Hepatocyte (in vitro differentiated cells): ENCODE data around the gene CARS1.

Experiments used
- EZH2 ChIP-seq: fragments of 200-600 bp; sonication (generic); IDR thresholded peaks from 2 replicates; pipeline ENCODE4 v1.6.1; 2016; ENCODE audit warnings: antibody characterized with exemption, mild to moderate bottlenecking, borderline replicate concordance
- EZH2phosphoT487 ChIP-seq: fragments of 200-600 bp; sonication (generic); IDR thresholded peaks from one replicate; pipeline ENCODE4 v1.6.1; 2018; ENCODE audit warnings: antibody characterized with exemption, mild to moderate bottlenecking, low read depth, moderate library complexity; ENCODE audit not compliant: unreplicated experiment, severe bottlenecking
- TF ChIP-seq, protein P1 (sequence below): fragments of 200-600 bp; sonication (generic); IDR thresholded peaks from 2 replicates; pipeline ENCODE4 v1.5.1; 2016; ENCODE audit warnings: antibody characterized with exemption, mild to moderate bottlenecking; ENCODE audit not compliant: poor library complexity

DNA sequence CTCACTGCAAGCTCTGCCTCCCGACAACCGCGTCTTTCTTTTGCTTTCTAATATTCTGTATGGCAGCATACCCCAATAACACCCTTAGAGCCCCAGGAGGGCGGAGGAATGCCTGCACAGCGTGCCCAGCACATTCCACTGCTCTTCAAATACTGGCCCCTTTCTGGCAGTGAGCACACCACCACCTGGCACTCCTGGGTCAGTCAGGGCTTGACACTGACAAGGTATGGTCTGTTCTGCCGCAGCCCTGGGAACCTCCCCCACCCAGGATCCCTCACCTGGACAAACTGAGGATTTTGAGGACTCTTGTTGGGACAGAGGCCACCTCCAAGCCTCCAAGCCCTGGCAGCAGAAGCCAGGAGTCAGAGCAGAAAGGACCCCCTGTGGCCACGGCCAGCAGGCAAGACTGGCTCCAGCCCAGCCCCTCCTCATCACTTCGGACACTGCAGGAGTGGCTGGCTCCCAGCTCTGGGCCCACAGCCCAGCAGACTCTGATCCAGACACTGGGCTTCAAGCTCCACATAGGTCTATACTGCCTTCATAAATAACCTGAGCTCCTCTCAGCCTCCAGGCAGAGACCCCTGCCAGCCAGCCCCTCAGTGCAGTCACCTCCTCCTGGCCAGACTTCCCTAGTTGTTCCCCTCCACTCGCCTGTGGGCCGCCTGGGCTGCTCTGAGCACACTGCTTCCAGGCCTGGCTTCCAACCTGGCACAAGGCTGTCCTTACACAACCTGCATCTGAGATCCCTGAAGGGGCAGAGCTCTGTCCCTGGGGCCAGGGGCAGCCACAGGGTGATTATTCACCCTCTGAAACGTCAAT lies 14.5 kb downstream of the CARS1 start:
- TF ChIP-seq, protein P1, sequence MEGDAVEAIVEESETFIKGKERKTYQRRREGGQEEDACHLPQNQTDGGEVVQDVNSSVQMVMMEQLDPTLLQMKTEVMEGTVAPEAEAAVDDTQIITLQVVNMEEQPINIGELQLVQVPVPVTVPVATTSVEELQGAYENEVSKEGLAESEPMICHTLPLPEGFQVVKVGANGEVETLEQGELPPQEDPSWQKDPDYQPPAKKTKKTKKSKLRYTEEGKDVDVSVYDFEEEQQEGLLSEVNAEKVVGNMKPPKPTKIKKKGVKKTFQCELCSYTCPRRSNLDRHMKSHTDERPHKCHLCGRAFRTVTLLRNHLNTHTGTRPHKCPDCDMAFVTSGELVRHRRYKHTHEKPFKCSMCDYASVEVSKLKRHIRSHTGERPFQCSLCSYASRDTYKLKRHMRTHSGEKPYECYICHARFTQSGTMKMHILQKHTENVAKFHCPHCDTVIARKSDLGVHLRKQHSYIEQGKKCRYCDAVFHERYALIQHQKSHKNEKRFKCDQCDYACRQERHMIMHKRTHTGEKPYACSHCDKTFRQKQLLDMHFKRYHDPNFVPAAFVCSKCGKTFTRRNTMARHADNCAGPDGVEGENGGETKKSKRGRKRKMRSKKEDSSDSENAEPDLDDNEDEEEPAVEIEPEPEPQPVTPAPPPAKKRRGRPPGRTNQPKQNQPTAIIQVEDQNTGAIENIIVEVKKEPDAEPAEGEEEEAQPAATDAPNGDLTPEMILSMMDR: no peak
- TF ChIP-seq EZH2phosphoT487 (no peak), EZH2 (no peak)
